K562 (cell line): ENCODE measurements around the gene TP53BP1. TPM values are rescaled to one million over a fixed set of nuclear protein-coding genes. Genes with fewer than 3 reads are reported as not detected.
A peak's percentile ranks its signal among the peaks of the same experiment; 100 is the strongest.
"Not testable (repeated sequence)": the region's sequence is repeated elsewhere in the genome, so short reads cannot be mapped to it uniquely, and the experiment has no call there.

Experiments
- ATAC-seq: fragments of 200-7000 bp; cut with Tn5 transposase; 3 replicates; pipeline ENCODE4 v1.9.1; 2020; ENCODE audit warnings: moderate library complexity
- BruUV-seq: library from RNA; stranded (reverse); fragments of 400-500 nt; replicated peaks from 2 replicates; lab custom pipeline; 2021; lab: Mats Ljungman, UMichigan
- CTCF ChIA-PET: fragments of 300-600 bp; formaldehyde crosslinking; extraction: SDS; loops from one replicate; lab custom pipeline; 2021; ENCODE audit warnings: low intra/inter-chr PET ratio; lab: Yijun Ruan, JAX
- POLR2A ChIA-PET: fragments of 300-600, 350-650 bp; sonication (Branson Sonifier 250); formaldehyde crosslinking; extraction: SDS; loops from one replicate; lab custom pipeline; 2021; ENCODE audit warnings: antibody characterized with exemption, inconsistent platforms; lab: Yijun Ruan, JAX
- DNase-seq, 4 experiments: peaks; one replicate each; pipeline versions ENCODE4 v3.0.0 to v3.0.0-alpha.2; 2011 to 2018; ENCODE audit warnings: low spot score in 3 of 4, mixed read lengths in 3 of 4; ENCODE audit errors: extremely low read depth in 1 of 4
- FAIRE-seq: peaks from 2 replicates; lab custom pipeline; 2011; peaks lifted over from hg19 to GRCh38; lab: Jason Lieb, UNC
- H2AFZ ChIP-seq: 2 replicates; pipeline ENCODE4 v1.6.0; 2011; ENCODE audit warnings: low read depth, low read length, control low read depth, inconsistent platforms
- H3K27ac ChIP-seq: fragments of 200-600 bp; 3 replicates; pipeline ENCODE4 v1.8.0; 2011; ENCODE audit warnings: low read depth, mild to moderate bottlenecking, control low read depth, inconsistent platforms, low read length, moderate library complexity, mixed read lengths; ENCODE audit errors: extremely low read depth
- H3K27me3 ChIP-seq, 2 experiments: fragments of 300-600 bp in 1 of 2; 2 replicates in 1 of 2; 3 replicates in 1 of 2; pipeline versions ENCODE4 v1.6.0 to v1.8.0; 2011; ENCODE audit warnings: inconsistent platforms in 2 of 2, low read length in 2 of 2, mild to moderate bottlenecking in 1 of 2, mixed read lengths in 1 of 2, moderate library complexity in 1 of 2; ENCODE audit not compliant: control insufficient read depth in 2 of 2, insufficient read depth in 2 of 2
- H3K36me3 ChIP-seq: fragments of 300-600 bp; 3 replicates; pipeline ENCODE4 v1.8.0; 2011; ENCODE audit warnings: mild to moderate bottlenecking, low read length, inconsistent platforms; ENCODE audit not compliant: control insufficient read depth, insufficient read depth
- H3K4me1 ChIP-seq, 2 experiments: fragments of 200-600 bp in 1 of 2; replicated peaks in 1 of 2; 2 replicates in 1 of 2; 3 replicates in 1 of 2; pipeline versions ENCODE4 v1.5.1 to v1.8.0; 2011; ENCODE audit warnings: inconsistent platforms in 2 of 2, low read length in 2 of 2, mild to moderate bottlenecking in 1 of 2, mixed read lengths in 1 of 2, moderate library complexity in 1 of 2; ENCODE audit not compliant: control insufficient read depth in 2 of 2, insufficient read depth in 2 of 2
- H3K4me2 ChIP-seq: 2 replicates; pipeline ENCODE4 v1.6.1; 2011; ENCODE audit warnings: low read length, control low read depth, inconsistent platforms, mixed read lengths; ENCODE audit not compliant: insufficient read depth
- H3K4me3 ChIP-seq: fragments of 200-600 bp; sonication (generic), shearing (Covaris generic); 2 replicates; pipeline ENCODE4 v1.5.1; 2016; ENCODE audit warnings: control low read depth, inconsistent platforms
- H3K79me2 ChIP-seq: fragments of 200-600 bp; 3 replicates; pipeline ENCODE4 v1.8.0; 2011; ENCODE audit warnings: low read length, inconsistent platforms; ENCODE audit not compliant: control insufficient read depth, insufficient read depth
- H3K9ac ChIP-seq, 2 experiments: 2 replicates each; pipeline versions ENCODE4 v1.6.0 to v1.6.1; 2011; ENCODE audit warnings: low read depth in 2 of 2, low read length in 2 of 2, control low read depth in 1 of 2, inconsistent platforms in 1 of 2, mild to moderate bottlenecking in 1 of 2, mixed read lengths in 1 of 2; ENCODE audit not compliant: insufficient read depth in 1 of 2
- H3K9me1 ChIP-seq: one replicate; pipeline ENCODE4 v1.6.0; 2011; ENCODE audit warnings: inconsistent platforms, mild to moderate bottlenecking, low read length, moderate library complexity; ENCODE audit not compliant: control insufficient read depth, insufficient read depth
- H3K9me3 ChIP-seq: replicated peaks from 2 replicates; pipeline ENCODE4 v1.5.1; 2011; ENCODE audit warnings: low read depth, low read length, inconsistent platforms; ENCODE audit not compliant: control insufficient read depth, insufficient read depth
- H4K20me1 ChIP-seq: replicated peaks from 2 replicates; pipeline ENCODE4 v1.6.1; 2011; ENCODE audit warnings: low read length, inconsistent platforms, mixed read lengths; ENCODE audit not compliant: control insufficient read depth, insufficient read depth
- MBD2 ChIP-seq: sonication (generic); IDR thresholded peaks from 2 replicates; pipeline ENCODE4 v1.6.1; 2016; ENCODE audit warnings: low read depth, borderline replicate concordance
- MCM5 ChIP-seq: fragments of 450-650 bp; IDR thresholded peaks from 2 replicates; pipeline ENCODE4 v1.6.1; 2016; ENCODE audit warnings: low read depth
- MEF2A ChIP-seq: IDR thresholded peaks from 2 replicates; pipeline ENCODE4 v1.6.1; 2011; ENCODE audit warnings: low read depth, mild to moderate bottlenecking, low read length, moderate library complexity; ENCODE audit not compliant: control insufficient read depth
- ZNF76 ChIP-seq: fragments of 250-450 bp; sonication (Bioruptor Pico); IDR thresholded peaks from 2 replicates; pipeline ENCODE4 v1.4.0; 2020; ENCODE audit warnings: mild to moderate bottlenecking, moderate library complexity, borderline replicate concordance
- WGBS: fragments of 100-300 bp; shearing (Covaris generic); methylation state at CpG from one replicate; pipeline ENCODE4 v1.1.6; 2016; ENCODE audit warnings: low coverage, mixed read lengths; ENCODE audit not compliant: insufficient coverage; ENCODE audit errors: missing lambda C conversion rate; 5-methylcytosine and 5-hydroxymethylcytosine counted together
- in situ Hi-C: fragments of 300-500 bp; cut with MboI; formaldehyde crosslinking; loops from 4 replicates; pipeline ENCODE4 v1.15.0; 2018; ENCODE audit warnings: inconsistent platforms, mixed read lengths
- intact Hi-C: fragments of 100-400 bp; cut with micrococcal nuclease; formaldehyde crosslinking; loops from 2 replicates; pipeline ENCODE4 v1.14.2; 2022
- polyA plus RNA-seq, 8 experiments: library from polyadenylated mRNA; depleted of rRNA in 4 of 8; stranded (reverse) in 5 of 8; unstranded in 3 of 8; fragments of >200 nt; fragmentation: Nextera tagmentation in 2 of 8; fragmentation: Illumina TruSeq in 1 of 8; extraction: Ambion mirVana in 2 of 8; extraction: Trizol in 1 of 8; gene quantifications; 2 replicates each; pipeline versions ENCODE4 v1.2.1 to v1.2.3, GENCODE V29; 2011 to 2014; ENCODE audit warnings: inconsistent platforms in 1 of 8, missing spikeins in 1 of 8
- total RNA-seq, 7 experiments: library from RNA; depleted of rRNA in 6 of 7; stranded (reverse); fragments of >200 nt in 6 of 7; fragmentation: Illumina TruSeq in 2 of 7; extraction: Trizol in 2 of 7; gene quantifications; 2 replicates each; pipeline versions ENCODE4 v1.2.1 to v1.2.3, GENCODE V29; 2011 to 2021; ENCODE audit warnings: low replicate concordance in 1 of 7
- TF ChIP-seq, protein P1 (sequence below): fragments of 450-650 bp; IDR thresholded peaks from 2 replicates; pipeline ENCODE4 v1.6.1; 2018; ENCODE audit warnings: mild to moderate bottlenecking, low read depth; ENCODE audit not compliant: partially characterized antibody

TP53BP1 gene
- total and polyA plus RNA-seq, 9 of the 15 experiments (the other 6 are each of a cell fraction or from before 2014, with no cell fraction given): 5.7 to 63.3 (median 30.9) TPM

DNA sequence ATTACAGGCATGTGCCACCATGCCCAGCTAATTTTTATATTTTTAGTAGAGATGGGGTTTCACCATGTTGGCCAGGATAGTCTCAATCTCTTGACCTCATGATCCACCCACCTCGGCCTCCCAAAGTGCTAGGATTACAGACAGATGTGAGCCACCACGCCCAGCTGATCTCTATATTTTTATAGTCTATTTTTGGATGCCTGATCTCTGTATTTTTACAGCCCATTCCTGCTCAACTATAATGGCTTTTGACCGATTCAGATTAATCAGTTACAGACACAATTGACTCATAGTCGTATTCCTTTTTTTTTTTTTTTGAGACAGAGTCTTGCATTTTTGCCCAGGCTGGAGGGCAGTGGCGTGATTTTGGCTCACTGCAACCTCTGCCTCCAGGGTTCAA, 39.9 kb upstream of the TP53BP1 start:
- H3K36me3 ChIP-seq: peaks cover 14% of the 10 kb centered on the region; the same call in 1 of the 3 replicates
- ChIA-PET CTCF (interaction anchor here (0.6 kb wide), 1 partner anchor 277 kb away, joined by 3 read pairs; no protein-coding TSS in a partner anchor), POLR2A (interaction anchor here (0.6 to 2.8 kb wide), 3 partner anchors 10 to 83 kb away, joined by 3 to 12 read pairs (median 4); no protein-coding TSS in a partner anchor)
- BruUV-seq, FAIRE-seq, H3K4me1 ChIP-seq, H4K20me1 ChIP-seq, H3K79me2 ChIP-seq, H2AFZ ChIP-seq, H3K27me3 ChIP-seq, H3K9ac ChIP-seq, intact Hi-C loops, in situ Hi-C loops, H3K9me3 ChIP-seq, H3K9me1 ChIP-seq, DNase-seq, H3K4me3 ChIP-seq, ATAC-seq, H3K27ac ChIP-seq, H3K4me2 ChIP-seq: not testable (repeated sequence)
- 65% methylated on average over 5 of the region's 5 CpGs for WGBS

DNA sequence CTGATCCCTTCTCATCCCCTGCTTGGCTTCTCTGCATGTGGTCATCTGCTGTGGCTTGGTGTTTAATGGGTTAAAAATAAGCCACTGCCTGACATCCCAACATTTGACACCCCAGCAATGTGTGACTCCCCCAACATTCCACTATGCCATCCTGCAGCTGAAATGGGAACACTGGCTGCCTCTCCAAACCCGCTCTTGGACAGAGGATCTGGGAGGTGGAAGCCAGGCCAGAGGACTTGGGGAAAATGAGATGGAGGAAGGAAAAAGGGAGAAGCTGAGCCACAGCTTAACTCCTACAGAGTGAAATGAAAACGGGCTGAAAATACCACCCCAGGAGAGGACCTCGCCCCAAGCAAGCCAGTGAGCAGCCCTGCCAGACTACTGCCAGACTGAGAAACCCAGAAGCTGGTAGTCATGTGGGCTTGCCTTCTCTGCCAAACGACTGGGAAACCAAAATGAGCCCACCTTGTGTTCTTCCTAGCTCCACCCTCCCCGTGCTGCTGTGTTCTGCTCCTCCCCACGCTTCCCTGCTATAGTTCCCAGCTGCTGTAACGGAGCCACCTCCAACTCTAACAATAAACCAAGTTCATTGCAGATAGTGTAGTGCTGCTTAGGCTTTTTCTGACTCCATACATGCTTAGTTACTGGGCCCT, 38.2 kb upstream of the TP53BP1 start:
- H3K4me1 ChIP-seq: peaks cover 4 to 12% of the 10 kb centered on the region in 2 experiments; a peak in 3 of 5 replicates
- peak; percentile 42 for ATAC-seq
- DNase-seq: no peak
- no TSS peak for BruUV-seq
- no peaks in the 10 kb centered on the region for H3K27me3 ChIP-seq
- in situ Hi-C loops: no loop called here
- POLR2A ChIA-PET: interaction anchor here (1.1 to 2.8 kb wide), 5 partner anchors 12 to 70 kb away, joined by 3 to 12 read pairs (median 6); partner anchors contain the start of gene MAP1A
- CTCF ChIA-PET: no interaction called here
- peaks cover 21% of the 10 kb centered on the region; the same call in 1 of the 3 replicates for H3K36me3 ChIP-seq
- no peaks in the 10 kb centered on the region for H3K79me2 ChIP-seq
- no peak overlapping the region for H2AFZ ChIP-seq
- intact Hi-C loops: no loop called here
- H4K20me1 ChIP-seq: peaks cover 5% of the 10 kb centered on the region; the same call in 1 of the 2 replicates
- peaks cover 7% of the 10 kb centered on the region for H3K9me1 ChIP-seq
- FAIRE-seq: no peak
- no peak overlapping the region; a peak in 1 of 4 replicates for H3K9ac ChIP-seq
- no peak overlapping the region for H3K4me2 ChIP-seq
- H3K4me3 ChIP-seq: no peak overlapping the region
- no peak overlapping the region for H3K27ac ChIP-seq
- WGBS: 34% methylated on average over 7 of the region's 7 CpGs
- no peaks in the 10 kb centered on the region for H3K9me3 ChIP-seq
- TF ChIP-seq ZNF76 (CRISPR knock-in tag): no peak
- no peak for TF ChIP-seq MBD2
- no peak for TF ChIP-seq MCM5
- TF ChIP-seq, protein P1, sequence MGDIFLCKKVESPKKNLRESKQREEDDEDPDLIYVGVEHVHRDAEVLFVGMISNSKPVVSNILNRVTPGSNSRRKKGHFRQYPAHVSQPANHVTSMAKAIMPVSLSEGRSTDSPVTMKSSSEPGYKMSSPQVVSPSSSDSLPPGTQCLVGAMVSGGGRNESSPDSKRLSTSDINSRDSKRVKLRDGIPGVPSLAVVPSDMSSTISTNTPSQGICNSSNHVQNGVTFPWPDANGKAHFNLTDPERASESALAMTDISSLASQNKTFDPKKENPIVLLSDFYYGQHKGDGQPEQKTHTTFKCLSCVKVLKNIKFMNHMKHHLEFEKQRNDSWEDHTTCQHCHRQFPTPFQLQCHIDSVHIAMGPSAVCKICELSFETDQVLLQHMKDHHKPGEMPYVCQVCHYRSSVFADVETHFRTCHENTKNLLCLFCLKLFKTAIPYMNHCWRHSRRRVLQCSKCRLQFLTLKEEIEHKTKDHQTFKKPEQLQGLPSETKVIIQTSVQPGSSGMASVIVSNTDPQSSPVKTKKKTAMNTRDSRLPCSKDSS: no peak
- TF ChIP-seq MEF2A: no peak
